Measurements from ENCODE around the gene LMNTD2. TPM values are rescaled to one million over a fixed set of nuclear protein-coding genes. Genes with fewer than 3 reads are reported as not detected.

The LMNTD2 gene
- total and polyA plus RNA-seq, 2 of the 13 experiments (the other 11 are each of a cell fraction or from before 2014, with no cell fraction given): 1.1 to 3.1 TPM

- TF ChIP-seq ARID4A (CRISPR knock-in tag; IDR thresholded peaks at IDR 0.05; ENCODE audit: borderline replicate concordance) (peak; percentile 70; the same call in 1 of the 2 replicates), ZNF709 (CRISPR knock-in tag; IDR thresholded peaks at IDR 0.05) (peak; percentile 82; the same call in 1 of the 2 replicates), KDM4B (CRISPR knock-in tag; IDR thresholded peaks at IDR 0.05) (no peak), ZSCAN12 (CRISPR knock-in tag; IDR thresholded peaks at IDR 0.05) (peak; percentile 72; the same call in 1 of the 2 replicates), GABPB1 (CRISPR knock-in tag; IDR thresholded peaks at IDR 0.05) (peak; percentile 93), ZNF687 (CRISPR knock-in tag; IDR thresholded peaks at IDR 0.05) (peak; percentile 73), AGO1 (IDR thresholded peaks at IDR 0.05; ENCODE audit: low read depth, low read length, poor library complexity, severe bottlenecking) (peak; percentile 64), ZNF747 (CRISPR knock-in tag; IDR thresholded peaks at IDR 0.05; ENCODE audit: borderline replicate concordance) (0 out of 2 replicates have a peak, but pooled peaks have one; percentile 32), ZEB1 (IDR thresholded peaks at IDR 0.05; ENCODE audit: insufficient replicate concordance, low read depth) (no peak), MED1 (CRISPR knock-in tag; IDR thresholded peaks at IDR 0.05) (peak; percentile 41), ZNF354B (CRISPR knock-in tag; IDR thresholded peaks at IDR 0.05) (no peak), JDP2 (CRISPR knock-in tag; IDR thresholded peaks at IDR 0.05; ENCODE audit: borderline replicate concordance) (no peak), NCOA2 (CRISPR knock-in tag; IDR thresholded peaks at IDR 0.05) (no peak), ZNF550 (CRISPR knock-in tag; IDR thresholded peaks at IDR 0.05; ENCODE audit: borderline replicate concordance) (0 out of 2 replicates have a peak, but pooled peaks have one; percentile 49), ZNF766 (CRISPR knock-in tag; IDR thresholded peaks at IDR 0.05; ENCODE audit: borderline replicate concordance) (no peak), SPEN (CRISPR knock-in tag; IDR thresholded peaks at IDR 0.05; ENCODE audit: low read depth) (peak; percentile 39; the same call in 1 of the 2 replicates), ARID3A (IDR thresholded peaks at IDR 0.05; ENCODE audit: low read depth, low read length) (no peak), RAD21 (CRISPR knock-in tag; IDR thresholded peaks at IDR 0.05) (peak; percentile 25)
These were observed 24.8 kb downstream of the LMNTD2 start, which contains the start of gene HRAS (continued) for GRCh38 chr11:535519-536454.

Measured in HepG2 (cell line).